GM12874 (cell line): Measurements from ENCODE around the gene RBP3.

Experiments used
- TF ChIP-seq, protein P1 (sequence below): IDR thresholded peaks from 2 replicates; pipeline ENCODE4 v1.5.1; 2011; ENCODE audit warnings: low read depth, mild to moderate bottlenecking, control low read depth, low read length, moderate library complexity; ENCODE audit not compliant: insufficient read depth

RBP3 gene

GRCh38 chr10:47366181-47366631 lies 18.0 kb downstream of the RBP3 start:
- TF ChIP-seq, protein P1, sequence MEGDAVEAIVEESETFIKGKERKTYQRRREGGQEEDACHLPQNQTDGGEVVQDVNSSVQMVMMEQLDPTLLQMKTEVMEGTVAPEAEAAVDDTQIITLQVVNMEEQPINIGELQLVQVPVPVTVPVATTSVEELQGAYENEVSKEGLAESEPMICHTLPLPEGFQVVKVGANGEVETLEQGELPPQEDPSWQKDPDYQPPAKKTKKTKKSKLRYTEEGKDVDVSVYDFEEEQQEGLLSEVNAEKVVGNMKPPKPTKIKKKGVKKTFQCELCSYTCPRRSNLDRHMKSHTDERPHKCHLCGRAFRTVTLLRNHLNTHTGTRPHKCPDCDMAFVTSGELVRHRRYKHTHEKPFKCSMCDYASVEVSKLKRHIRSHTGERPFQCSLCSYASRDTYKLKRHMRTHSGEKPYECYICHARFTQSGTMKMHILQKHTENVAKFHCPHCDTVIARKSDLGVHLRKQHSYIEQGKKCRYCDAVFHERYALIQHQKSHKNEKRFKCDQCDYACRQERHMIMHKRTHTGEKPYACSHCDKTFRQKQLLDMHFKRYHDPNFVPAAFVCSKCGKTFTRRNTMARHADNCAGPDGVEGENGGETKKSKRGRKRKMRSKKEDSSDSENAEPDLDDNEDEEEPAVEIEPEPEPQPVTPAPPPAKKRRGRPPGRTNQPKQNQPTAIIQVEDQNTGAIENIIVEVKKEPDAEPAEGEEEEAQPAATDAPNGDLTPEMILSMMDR = no peak

DNA sequence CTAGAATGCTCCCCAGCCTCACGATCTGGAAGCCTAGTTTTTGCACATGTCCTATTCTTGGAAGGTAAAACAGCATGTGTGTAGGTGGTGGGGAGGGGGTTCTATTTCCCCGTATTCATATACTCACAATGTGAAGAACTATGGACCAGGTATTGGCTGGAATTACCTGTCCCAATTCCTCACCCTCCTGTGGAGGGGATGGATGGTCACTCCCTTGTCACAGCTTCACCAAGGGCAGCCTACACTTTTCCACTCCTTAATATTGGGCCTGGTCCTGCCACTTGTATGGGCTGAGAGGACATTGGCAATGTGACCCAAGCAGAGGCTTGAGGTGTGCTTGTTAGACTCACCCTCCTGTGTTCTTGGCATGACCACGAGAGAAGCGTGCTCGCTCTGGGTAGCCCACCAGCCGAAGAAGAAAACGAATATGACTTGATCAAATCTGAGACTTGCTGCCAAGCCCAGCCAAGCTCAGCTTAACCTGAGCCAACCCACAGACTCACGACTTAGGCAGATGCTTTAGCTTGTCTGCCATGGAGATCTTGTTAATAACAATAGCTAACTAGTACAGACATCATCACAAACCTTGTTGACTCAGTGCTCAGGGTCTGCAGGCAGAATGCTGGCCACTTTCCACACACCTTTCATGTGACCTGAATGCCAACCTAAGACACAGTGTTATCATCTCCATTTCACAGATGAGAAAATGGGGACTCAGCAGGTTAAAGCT lies 18.7 kb downstream of the RBP3 start:
- TF ChIP-seq, protein P1 = no peak

- TF ChIP-seq, protein P1 = no peak
Measured at GRCh38 chr10:47367646-47368045, 19.5 kb downstream of the RBP3 start.

GRCh38 chr10:47368431-47369180 lies 20.4 kb downstream of the RBP3 start:
- TF ChIP-seq, protein P1 = no peak

DNA sequence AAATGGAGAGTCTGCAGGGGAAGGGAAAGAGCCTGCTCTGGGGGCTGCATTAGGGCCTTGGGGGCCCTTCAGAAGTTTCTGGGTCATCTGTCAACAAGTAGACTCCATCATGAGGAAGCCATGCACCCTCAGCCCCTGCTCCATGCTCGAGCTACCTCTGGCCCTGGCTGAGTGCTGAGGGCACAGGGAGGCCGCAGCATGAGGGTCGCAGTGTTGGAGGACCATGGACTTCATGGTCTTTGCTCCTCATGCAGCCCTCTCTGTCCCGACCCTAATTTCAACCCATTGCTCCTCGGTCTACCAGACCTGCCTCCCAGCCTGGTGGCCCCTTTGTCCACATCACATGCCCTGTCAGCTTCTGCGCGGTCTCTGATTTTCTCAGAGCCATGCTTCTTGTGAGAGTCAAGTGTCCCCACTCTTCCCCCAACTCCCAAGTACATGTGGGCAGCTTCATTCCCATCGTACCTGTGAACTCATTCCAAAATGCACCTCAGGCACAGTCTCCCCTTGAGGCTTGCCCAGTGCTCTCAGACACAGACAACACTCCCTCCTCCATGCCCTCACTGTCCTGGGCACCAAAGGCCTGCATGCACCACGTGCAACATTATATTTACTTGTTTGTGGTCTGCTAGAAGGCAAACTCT lies 21.2 kb downstream of the RBP3 start:
- TF ChIP-seq, protein P1 = no peak

- TF ChIP-seq, protein P1 = no peak
Measured at GRCh38 chr10:47370015-47370767, 22.0 kb downstream of the RBP3 start.
